Measurements from ENCODE around the gene ULK2. TPM values are rescaled to one million over a fixed set of nuclear protein-coding genes. Genes with fewer than 3 reads are reported as not detected.

ULK2 gene
- total RNA-seq, 1 experiment from 2014 or later = 12.7 TPM

DNA sequence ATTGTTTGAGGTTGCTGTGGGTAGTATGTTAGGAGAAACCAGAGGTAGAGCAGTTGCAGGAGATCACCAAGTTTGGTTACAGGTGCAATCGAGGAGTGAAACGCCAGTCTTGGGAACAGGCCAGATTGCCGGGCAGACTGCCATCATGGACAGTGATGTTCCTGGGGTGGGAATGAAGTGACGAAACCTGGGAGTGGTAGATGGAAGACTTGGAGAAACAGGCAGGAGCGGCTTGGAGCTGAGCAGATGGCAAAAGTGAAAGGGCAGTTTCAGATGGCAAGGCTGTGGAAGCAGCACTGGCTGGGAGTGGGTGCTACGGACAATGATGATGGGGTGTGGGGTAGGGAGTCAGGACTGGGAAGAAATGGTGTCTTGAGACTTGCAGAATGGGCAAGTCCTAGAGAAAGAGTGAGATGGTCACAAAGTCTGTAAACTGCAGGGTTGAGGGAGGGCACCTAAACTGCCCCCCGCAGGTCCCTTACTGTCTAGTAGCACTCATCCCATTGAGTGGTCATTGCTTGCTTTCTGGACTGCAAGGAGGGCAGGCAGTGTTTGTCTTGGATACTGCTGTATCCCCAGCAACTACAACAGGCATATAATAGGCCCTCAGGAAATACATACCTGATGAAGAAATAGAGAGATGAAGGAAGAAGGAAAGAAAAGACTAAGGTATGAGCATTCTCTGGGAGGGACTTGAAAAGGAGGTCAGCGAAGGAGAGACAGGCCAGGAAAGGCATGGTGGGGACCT, 29.5 kb upstream of the ULK2 start:
- Histone ChIP-seq H3K4me3 (replicated peaks in 1 of 2; ENCODE audit: low read depth in 1 of 2, low read length in 2 of 2) (no peak overlapping the region), H3K27me3 (ENCODE audit: insufficient read depth, low read length) (no peaks in the 10 kb centered on the region), H3K4me1 (ENCODE audit: control insufficient read depth in 1 of 2, insufficient read depth in 2 of 2, low read length in 2 of 2) (peaks cover 16 to 17% of the 10 kb centered on the region in 2 experiments), H2AFZ (ENCODE audit: low read depth, low read length, poor library complexity, severe bottlenecking) (no peak overlapping the region), H3K79me2 (ENCODE audit: insufficient read depth, low read length) (no peaks in the 10 kb centered on the region), H3K9me2 (ENCODE audit: insufficient read depth) (no peaks in the 10 kb centered on the region), H3K9ac (ENCODE audit: low read length) (no peak overlapping the region), H3K4me2 (ENCODE audit: low read length) (0 out of 2 replicates have a peak overlapping the region, but pooled peaks have one; percentile 44), H3K36me3 (ENCODE audit: control insufficient read depth in 1 of 2, insufficient read depth in 2 of 2, low read length in 2 of 2) (peaks cover 0 to 4% of the 10 kb centered on the region in 2 experiments; a peak in 2 of 4 replicates), H3K27ac (ENCODE audit: low read depth, low read length) (peak overlapping the region; percentile 28; the same call in 1 of the 2 replicates), H4K20me1 (ENCODE audit: insufficient read depth) (no peaks in the 10 kb centered on the region), H3K9me3 (ENCODE audit: control insufficient read depth in 1 of 2, insufficient read depth in 1 of 2, low read depth in 1 of 2, low read length in 2 of 2) (no peaks in the 10 kb centered on the region)
- ChIA-PET CTCF (no interaction called here), RAD21 (ENCODE audit: low non-redundant PET in 1 of 2, low total read pairs in 2 of 2, uncharacterized antibody in 2 of 2, unreplicated experiment in 2 of 2) (no interaction called here), POLR2A (no interaction called here)
- ATAC-seq = peak; percentile 18; the same call in 1 of the 2 replicates
- BruUV-seq (replicated peaks) = no TSS peak
- TF ChIP-seq JUND (IDR thresholded peaks at IDR 0.05) = no peak
- no peak for TF ChIP-seq EZH2phosphoT487 (IDR thresholded peaks at IDR 0.05; ENCODE audit: borderline replicate concordance)
- no peak for TF ChIP-seq CBX3 (IDR thresholded peaks at IDR 0.05; ENCODE audit: low read depth)
- TF ChIP-seq SRF (IDR thresholded peaks at IDR 0.05; ENCODE audit: low read depth) = no peak
- no peak for TF ChIP-seq POLR2A (IDR thresholded peaks at IDR 0.05; ENCODE audit: borderline replicate concordance, extremely low read depth, insufficient read depth, insufficient read length)
- no peak for TF ChIP-seq SP1 (IDR thresholded peaks at IDR 0.05; ENCODE audit: low read depth)
- TF ChIP-seq, protein P1, sequence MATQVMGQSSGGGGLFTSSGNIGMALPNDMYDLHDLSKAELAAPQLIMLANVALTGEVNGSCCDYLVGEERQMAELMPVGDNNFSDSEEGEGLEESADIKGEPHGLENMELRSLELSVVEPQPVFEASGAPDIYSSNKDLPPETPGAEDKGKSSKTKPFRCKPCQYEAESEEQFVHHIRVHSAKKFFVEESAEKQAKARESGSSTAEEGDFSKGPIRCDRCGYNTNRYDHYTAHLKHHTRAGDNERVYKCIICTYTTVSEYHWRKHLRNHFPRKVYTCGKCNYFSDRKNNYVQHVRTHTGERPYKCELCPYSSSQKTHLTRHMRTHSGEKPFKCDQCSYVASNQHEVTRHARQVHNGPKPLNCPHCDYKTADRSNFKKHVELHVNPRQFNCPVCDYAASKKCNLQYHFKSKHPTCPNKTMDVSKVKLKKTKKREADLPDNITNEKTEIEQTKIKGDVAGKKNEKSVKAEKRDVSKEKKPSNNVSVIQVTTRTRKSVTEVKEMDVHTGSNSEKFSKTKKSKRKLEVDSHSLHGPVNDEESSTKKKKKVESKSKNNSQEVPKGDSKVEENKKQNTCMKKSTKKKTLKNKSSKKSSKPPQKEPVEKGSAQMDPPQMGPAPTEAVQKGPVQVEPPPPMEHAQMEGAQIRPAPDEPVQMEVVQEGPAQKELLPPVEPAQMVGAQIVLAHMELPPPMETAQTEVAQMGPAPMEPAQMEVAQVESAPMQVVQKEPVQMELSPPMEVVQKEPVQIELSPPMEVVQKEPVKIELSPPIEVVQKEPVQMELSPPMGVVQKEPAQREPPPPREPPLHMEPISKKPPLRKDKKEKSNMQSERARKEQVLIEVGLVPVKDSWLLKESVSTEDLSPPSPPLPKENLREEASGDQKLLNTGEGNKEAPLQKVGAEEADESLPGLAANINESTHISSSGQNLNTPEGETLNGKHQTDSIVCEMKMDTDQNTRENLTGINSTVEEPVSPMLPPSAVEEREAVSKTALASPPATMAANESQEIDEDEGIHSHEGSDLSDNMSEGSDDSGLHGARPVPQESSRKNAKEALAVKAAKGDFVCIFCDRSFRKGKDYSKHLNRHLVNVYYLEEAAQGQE (IDR thresholded peaks at IDR 0.05; ENCODE audit: low read depth) = no peak
- no peak for TF ChIP-seq EGR1 (IDR thresholded peaks at IDR 0.05; ENCODE audit: low read depth)
- TF ChIP-seq CEBPB (IDR thresholded peaks at IDR 0.05; ENCODE audit: low read depth) = no peak
- no peak for TF ChIP-seq SIN3A (IDR thresholded peaks at IDR 0.05; ENCODE audit: low read depth)
- TF ChIP-seq RAD21 (IDR thresholded peaks at IDR 0.05; ENCODE audit: low read depth) = no peak
- TF ChIP-seq, protein P2, sequence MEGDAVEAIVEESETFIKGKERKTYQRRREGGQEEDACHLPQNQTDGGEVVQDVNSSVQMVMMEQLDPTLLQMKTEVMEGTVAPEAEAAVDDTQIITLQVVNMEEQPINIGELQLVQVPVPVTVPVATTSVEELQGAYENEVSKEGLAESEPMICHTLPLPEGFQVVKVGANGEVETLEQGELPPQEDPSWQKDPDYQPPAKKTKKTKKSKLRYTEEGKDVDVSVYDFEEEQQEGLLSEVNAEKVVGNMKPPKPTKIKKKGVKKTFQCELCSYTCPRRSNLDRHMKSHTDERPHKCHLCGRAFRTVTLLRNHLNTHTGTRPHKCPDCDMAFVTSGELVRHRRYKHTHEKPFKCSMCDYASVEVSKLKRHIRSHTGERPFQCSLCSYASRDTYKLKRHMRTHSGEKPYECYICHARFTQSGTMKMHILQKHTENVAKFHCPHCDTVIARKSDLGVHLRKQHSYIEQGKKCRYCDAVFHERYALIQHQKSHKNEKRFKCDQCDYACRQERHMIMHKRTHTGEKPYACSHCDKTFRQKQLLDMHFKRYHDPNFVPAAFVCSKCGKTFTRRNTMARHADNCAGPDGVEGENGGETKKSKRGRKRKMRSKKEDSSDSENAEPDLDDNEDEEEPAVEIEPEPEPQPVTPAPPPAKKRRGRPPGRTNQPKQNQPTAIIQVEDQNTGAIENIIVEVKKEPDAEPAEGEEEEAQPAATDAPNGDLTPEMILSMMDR (IDR thresholded peaks at IDR 0.05 in 2 of 3, conservative IDR thresholded peaks at IDR 0.05 in 1 of 3; ENCODE audit: borderline replicate concordance in 1 of 3, insufficient read depth in 1 of 3, low read depth in 2 of 3, low read length in 2 of 3) = no peak
- no peak for TF ChIP-seq FOSL1 (IDR thresholded peaks at IDR 0.05; ENCODE audit: low read depth)
- no peak for TF ChIP-seq ELF1 (IDR thresholded peaks at IDR 0.05; ENCODE audit: borderline replicate concordance, low read depth)
- TF ChIP-seq YY1 (IDR thresholded peaks at IDR 0.05; ENCODE audit: extremely low read depth, insufficient replicate concordance, low read depth, low read length) = no peak
- TF ChIP-seq POLR2AphosphoS5 (IDR thresholded peaks at IDR 0.05; ENCODE audit: low read depth, low read length) = no peak
- TF ChIP-seq ZNF274 (IDR thresholded peaks at IDR 0.05; ENCODE audit: low read depth, low read length) = no peak
- TF ChIP-seq, protein P3, sequence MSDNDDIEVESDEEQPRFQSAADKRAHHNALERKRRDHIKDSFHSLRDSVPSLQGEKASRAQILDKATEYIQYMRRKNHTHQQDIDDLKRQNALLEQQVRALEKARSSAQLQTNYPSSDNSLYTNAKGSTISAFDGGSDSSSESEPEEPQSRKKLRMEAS (IDR thresholded peaks at IDR 0.05) = no peak
- intact Hi-C loops (cut with micrococcal nuclease) = no loop called here
- no peak for DNase-seq (ENCODE audit: low read depth, low spot score)
